ENCODE data around the gene IL6.
"Not testable (repeated sequence)": the region's sequence is repeated elsewhere in the genome, so short reads cannot be mapped to it uniquely, and the experiment has no call there.

IL6 gene

DNA sequence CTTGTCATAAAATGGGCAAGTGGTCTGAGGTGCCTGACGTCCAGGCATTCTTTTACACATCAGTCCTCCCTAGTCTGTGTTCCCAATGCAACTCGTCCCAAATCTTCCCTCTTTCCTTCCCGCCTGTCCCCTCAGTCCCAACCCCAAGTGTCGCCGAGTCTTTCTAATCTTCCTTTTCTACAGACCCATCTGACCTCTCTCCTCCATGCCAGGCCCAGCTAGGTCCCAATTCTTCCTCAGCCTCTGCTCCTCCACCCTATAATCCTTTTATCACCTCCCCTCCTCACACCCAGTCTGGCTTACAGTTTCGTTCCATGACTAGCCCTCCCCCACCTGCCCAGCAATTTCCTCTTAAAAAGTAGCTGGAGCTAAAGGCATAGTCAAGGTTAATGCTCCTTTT is 22.3 kb upstream of the IL6 start:
- not testable (repeated sequence) for DNase-seq

DNA sequence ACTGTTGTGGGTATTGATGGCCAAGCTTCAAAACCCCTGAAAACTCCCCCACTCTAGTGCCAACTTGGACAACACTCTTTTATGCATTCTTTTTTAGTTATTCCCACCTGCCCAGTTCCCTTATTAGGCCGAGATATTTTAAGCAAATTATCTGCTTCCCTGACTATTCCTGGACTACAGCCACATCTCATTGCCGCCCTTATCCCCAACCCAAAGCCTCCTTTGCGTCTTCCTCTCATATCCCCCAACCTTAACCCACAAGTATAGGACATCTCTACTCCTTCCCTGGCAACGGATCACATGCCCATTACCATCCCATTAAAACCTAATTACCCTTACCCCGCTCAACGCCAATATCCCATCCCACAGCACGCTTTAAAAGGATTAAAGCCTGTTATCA is 21.1 kb upstream of the IL6 start:
- not testable (repeated sequence) for DNase-seq

DNA sequence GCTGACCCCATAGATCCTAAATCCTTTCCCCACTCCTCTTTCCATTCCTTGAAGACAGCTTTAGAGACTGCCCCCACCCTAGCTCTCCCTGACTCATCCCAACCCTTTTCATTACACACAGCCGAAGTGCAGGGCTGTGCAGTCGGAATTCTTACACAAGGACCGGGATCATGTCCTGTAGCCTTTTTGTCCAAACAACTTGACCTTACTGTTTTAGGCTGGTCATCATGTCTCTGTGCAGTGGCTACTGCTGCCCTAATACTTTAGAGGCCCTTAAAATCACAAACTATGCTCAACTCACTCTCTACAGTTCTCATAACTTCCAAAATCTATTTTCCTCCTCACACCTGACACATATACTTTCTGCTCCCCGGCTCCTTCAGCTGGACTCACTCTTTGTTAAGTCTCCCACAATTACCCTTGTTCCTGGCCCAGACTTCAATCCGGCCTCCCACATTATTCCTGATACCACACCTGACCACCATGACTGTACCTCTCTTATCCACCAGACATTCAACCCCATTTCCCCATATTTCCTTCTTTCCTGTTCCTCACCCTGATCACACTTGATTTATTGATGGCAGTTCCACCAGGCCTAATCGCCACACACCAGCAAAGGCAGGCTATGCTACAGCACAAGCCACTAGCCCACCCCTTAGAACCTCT is 19.8 kb upstream of the IL6 start:
- DNase-seq, result not testable (repeated sequence)

DNA sequence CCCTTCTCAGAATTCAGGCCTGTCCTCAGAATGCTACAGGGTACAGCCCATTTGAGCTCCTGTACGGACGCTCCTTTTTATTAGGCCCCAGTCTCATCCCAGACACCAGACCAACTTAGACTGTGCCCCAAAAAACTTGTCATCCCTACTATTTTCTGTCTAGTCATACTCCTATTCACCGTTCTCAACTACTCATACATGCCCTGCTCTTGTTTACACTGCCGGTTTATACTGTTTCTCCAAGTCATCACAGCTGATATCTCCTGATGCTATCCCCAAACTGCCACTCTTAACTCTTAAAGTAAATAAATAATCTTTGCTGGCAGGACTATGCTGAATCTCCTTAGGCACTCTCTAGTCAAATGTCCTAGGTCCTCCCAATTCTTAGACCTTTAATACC is 18.8 kb upstream of the IL6 start:
- DNase-seq, result not testable (repeated sequence)

DNA sequence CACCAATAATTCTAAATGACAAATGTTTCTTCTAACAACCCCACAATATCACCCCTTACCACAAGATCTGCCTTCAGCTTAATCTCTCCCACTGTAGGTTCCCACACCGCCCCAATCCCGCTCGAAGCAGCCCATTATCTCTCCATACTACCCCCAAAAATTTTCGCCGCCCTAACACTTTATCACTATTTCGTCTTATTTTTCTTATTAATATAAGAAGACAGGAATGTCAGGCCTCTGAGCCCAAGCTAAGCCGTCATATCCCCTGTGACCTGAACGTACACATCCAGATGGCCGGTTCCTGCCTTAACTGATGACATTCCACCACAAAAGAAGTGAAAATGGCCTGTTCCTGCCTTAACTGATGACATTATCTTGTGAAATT is 18.3 kb upstream of the IL6 start:
- not testable (repeated sequence) for DNase-seq

DNA sequence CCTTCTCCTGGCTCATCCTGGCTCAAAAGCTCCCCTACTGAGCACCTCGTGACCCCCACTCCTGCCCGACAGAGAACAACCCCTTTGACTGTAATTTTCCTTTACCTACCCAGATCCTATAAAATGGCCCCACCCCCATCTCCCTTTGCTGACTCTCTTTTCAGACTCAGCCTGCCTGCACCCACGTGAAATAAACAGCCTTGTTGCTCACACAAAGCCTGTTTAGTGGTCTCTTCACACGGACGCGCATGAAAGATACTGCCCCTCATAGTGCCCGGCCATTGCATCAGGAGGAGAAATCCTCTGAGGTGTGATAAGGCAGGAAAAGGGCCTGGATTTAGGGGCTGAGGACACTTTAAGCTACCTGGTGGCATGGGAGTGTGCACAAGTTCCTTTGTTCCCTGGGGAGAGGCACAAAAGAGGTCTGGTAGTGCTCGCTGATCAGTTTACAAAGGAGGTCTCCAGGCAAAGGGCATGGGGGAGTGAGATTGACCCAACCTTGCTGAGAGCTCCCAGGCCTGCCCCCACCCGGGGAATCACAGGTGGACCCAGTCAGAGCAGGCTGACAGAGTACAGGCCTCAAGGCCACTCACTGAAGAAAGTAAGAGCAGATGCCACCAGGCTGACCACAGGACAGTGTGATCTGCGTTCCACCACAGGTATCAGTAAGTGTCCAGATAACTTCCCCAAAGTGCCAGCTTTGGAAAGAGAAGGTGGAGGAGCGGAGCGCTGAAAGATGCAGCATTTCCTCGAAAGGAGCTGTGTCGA is 17.8 kb upstream of the IL6 start:
- not testable (repeated sequence) for DNase-seq

DNA sequence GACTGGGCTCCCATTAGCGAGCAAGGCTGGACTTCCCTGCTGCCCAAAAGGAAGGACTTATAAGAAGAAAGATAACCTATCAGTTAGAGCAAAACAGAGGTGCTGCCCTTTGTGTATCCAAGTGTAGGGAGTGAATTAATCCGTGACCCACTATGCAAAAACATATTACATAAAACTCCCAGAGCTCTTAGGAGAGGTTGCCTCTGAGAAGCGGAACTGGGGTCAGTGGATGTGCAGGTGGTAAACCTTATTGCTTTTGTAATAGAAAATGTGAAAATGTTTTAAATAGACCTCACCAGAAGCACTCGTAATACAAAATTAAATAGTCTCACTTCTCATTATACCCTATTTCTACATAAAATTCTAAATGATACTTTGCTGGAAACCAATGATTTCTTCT is 17.1 kb upstream of the IL6 start:
- no peak for DNase-seq

DNA sequence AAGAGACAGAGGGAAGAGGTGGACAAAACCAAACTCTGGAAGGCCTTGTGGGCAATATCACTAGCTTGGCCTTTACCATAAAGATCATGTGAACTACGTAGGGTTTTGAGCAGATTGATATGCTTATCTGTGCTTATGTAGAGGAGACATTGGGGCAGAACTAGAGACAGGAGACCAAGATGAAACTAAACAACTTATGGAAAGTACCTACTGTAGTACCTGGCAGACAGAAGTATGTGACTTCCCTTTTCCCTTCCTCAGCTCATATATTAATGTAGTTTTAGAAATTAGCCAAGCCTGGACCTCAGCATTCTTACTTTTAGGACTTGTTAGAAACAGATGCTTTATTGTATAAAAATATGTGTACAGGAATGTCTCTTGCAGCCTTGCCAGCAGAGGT is 14.0 kb upstream of the IL6 start:
- no peak for DNase-seq

DNA sequence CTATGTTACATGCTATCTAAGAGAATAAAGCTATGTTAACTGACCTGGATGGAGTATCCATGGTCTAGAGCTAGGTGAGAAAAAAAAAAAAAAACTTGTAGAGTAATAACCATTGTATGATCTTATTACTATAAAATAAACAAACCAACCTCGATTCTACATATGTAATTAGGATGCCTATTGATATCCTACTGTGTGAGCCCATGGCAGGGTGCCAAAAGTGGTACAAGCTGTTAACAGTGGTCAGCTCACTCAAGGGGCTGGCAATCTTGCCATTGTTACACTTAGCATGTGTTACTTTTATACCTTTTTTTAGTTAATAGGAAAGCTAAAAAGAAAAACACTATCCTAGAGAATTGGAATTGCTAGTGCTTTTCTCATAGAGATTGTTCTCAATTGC is 13.5 kb upstream of the IL6 start:
- no peak for DNase-seq

DNA sequence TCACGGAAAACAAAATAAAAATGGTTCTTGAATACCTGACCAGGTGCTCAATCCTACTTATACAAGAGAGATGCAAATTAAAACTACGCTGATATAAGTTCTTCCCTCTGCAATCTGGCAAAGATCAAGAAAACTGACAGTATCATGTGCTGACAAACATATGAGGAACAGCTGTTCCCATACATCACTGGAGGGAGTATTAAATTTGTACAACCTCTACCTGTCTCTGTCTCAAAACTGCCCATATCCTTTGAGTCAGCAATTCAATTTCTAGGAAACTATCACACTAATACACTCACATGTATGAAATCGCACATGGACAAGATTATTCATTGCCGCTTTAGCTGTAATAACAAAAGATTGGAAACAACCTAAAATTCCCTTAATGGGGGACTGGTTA is 11.0 kb upstream of the IL6 start:
- no peak for DNase-seq

DNA sequence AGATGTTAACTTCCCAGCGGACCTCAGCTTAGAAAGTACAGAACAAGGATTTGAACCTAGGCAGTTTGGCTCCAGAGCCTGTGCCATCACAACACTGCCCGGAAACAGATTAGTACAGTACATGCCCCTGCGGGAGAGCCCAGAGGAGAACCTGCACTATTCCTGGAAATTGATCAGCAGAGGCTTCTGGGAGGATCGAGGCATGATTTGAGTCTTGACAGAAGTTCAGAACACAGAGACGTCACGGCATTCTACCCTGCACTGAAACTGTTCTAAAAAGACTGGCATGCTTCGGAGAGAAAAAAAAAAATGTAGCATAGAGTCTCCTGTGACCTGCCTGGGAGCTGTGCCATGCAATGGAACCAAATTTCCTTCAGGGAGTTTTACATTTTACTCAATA is 9.2 kb upstream of the IL6 start:
- DNase-seq, result no peak

DNA sequence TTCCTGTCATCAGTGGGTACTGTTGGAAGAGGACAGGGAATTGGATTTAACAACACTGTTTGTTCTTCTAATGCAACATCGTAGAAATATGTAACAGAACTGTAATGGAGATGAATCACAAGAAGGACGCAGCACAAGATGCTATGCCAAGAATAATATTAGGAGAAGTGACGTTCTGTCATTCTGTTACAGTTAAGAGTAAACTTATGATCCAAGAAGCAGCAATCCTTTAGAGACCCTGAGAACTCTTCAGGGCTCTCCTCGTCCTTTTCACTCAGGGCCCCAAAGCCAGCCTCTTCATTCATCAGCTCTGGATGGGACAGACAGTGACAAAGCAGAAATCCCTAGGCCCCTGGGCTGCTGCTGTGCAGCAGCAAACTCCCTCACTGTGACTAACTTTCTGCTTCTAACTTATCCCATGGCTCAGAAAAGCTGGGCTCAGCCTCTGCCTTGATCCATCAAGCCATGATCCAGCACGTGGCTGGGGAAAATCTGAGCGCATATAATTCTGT is 8.7 kb upstream of the IL6 start:
- no peak for DNase-seq

DNA sequence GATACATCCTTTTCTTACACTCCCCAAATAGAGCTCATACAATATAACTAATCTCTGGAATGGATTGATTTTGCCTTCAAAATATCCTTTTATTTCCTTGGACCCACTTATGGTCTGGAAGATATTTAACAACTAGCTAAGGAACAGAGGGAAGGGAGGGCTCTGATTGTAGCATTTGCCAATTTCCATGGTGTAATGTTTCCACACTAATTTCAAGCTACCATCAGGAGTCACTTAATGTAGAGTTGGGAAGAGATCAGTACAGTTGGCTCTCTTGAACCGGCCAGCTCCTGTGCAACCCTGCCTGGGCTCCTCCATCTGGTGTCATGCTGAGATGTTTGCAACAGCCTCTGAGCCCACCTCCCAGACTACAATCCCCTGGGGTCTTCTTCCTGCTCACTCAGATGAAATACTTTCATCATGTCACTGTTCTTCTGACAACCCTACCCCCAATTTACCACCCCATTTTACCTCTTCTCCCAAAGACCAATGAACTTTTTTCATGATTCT is 8.0 kb upstream of the IL6 start:
- no peak for DNase-seq

DNA sequence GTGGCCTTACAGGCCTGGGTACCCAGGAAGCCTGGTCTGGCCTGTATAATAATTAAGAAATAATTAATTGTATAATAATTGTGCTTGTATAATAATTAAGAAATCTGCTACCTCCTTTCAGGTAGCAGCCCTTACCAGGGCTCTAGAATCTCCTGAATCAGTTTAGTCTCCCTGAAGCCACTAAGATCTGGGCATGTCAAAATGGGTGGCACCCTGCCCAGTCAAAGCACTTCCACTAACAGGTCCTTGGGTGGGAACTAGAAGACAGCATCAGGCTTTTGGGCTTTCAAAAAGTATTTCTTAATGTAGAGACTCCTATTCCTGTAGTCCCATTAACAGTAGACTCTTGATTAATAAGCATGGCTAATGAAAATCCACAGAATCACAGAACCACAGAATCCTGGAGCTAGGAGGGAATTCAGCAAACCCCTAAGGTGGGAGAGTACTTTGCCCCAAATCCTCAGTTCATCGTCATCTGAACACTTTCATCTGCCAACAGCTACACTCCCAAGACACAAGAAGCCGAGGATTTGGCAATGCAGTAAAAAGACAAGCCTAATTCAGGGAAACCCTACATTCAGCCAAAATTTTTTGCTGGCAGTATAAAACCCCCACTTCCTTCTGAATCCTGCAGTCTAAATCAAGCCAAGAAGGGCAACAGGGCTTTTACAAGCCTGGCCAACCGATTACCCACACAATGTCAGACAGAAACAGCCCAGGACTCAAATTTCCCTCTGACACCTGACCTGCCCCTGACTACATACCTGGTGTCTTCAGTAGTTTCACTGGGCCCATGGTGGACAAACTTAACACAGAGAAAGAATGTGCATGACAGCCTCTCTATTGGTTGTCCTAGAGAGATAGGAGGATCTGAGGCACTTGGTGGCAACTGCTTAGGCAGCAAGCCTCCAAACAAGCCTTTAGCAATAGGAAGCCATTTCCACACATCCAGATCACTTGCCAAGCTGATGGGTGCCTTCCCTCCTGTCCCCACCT is 5.9 kb upstream of the IL6 start:
- no peak for DNase-seq

DNA sequence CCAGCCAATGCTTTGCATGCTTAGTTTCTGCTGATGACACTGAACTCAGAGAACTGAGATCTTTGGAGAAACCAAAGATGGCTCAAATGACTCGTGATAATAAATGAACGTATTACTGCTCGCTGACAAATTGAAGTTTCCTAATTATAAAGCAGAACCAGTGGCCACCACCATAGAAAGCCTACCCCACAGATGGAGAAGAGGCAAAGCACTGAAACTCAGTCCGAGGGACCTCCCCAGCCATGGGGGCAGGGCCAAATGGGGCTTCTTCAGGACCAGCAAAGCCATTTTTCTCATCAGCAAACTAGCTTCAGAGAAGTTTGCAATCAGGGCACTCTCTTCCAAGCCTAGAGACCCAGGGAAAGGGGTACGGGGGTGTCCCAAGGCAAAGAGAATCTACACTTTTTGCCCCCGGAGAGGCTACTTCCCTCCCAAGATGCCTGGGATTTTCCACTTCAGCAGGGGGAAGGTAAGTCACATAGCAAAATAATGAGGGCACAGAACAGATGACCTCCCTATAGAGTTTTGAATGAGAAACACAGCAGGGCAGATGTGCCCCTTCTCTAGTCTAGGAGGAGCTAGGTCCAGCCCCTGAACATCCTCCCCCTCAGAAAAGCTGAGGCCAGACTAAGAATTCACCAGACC is 4.3 kb upstream of the IL6 start:
- no peak for DNase-seq

DNA sequence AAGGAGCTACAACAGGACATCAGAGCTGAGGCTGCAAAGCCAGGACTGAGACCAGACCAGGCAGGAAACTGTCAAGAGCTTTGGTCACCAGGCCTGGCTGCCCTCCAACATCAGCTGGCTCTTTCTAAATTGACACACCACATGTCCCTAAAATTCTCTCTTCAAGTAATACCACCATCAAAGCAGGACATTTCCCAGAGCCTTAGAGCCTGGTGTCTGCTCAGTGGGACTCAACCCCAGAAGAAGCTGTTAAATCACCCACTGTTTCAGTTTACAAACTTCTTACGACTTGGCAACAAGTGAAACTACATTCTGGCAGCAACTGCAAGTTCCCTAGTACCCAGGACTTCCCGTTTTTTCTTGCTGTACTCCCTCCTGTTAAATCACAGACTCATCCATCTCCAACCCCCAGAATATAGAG is 3.8 kb upstream of the IL6 start:
- DNase-seq, result no peak

DNA sequence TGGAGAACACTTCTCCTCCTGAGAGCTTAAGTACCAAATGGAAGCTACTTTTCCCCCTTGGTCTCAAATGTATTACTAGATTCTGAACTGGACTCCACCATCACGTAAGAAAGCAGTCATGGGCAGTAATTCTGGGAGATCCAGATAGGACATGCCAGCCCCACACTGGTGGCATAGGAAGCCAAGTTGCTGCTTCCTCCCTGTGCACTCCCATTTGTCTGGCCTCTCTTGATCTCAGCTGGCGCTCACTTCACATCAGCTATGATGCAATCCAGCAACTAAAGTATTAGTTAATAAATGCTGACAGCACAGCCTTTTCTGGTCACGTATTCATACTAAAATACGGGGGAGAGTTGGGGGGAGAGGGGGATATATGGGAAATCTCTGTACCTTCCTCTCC is 3.4 kb upstream of the IL6 start:
- DNase-seq, result no peak

DNA sequence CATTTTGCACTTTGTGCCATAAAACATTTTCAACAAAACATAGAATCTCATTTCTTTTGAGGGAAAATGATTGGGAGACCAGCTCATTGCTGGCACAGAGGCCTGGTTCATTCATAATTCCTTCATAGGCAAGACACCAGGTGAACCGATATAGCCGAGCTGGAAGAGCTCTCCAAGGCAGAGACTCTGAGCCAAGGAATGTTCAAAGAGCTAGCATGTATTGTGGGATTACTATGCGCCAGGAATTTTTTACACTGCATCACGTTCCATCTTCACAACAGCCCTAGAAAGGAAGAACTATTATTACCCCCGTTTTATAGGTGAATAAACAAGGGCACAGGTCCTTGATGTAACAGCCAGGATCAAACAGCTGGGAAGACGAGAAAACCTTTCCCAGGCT is 2.1 kb upstream of the IL6 start:
- no peak for DNase-seq

DNA sequence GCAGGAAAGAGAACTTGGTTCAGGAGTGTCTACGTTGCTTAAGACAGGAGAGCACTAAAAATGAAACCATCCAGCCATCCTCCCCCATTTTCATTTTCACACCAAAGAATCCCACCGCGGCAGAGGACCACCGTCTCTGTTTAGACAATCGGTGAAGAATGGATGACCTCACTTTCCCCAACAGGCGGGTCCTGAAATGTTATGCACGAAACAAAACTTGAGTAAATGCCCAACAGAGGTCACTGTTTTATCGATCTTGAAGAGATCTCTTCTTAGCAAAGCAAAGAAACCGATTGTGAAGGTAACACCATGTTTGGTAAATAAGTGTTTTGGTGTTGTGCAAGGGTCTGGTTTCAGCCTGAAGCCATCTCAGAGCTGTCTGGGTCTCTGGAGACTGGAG is 1.4 kb upstream of the IL6 start:
- no peak for DNase-seq

DNA sequence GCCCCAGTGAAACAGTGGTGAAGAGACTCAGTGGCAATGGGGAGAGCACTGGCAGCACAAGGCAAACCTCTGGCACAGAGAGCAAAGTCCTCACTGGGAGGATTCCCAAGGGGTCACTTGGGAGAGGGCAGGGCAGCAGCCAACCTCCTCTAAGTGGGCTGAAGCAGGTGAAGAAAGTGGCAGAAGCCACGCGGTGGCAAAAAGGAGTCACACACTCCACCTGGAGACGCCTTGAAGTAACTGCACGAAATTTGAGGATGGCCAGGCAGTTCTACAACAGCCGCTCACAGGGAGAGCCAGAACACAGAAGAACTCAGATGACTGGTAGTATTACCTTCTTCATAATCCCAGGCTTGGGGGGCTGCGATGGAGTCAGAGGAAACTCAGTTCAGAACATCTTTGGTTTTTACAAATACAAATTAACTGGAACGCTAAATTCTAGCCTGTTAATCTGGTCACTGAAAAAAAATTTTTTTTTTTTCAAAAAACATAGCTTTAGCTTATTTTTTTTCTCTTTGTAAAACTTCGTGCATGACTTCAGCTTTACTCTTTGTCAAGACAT is 574 bp upstream of the IL6 start:
- DNase-seq, result peak; percentile 7

DNA sequence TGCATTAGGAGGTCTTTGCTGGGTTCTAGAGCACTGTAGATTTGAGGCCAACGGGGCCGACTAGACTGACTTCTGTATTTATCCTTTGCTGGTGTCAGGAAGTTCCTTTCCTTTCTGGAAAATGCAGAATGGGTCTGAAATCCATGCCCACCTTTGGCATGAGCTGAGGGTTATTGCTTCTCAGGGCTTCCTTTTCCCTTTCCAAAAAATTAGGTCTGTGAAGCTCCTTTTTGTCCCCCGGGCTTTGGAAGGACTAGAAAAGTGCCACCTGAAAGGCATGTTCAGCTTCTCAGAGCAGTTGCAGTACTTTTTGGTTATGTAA is 675 bp downstream of the IL6 start:
- DNase-seq, result no peak

DNA sequence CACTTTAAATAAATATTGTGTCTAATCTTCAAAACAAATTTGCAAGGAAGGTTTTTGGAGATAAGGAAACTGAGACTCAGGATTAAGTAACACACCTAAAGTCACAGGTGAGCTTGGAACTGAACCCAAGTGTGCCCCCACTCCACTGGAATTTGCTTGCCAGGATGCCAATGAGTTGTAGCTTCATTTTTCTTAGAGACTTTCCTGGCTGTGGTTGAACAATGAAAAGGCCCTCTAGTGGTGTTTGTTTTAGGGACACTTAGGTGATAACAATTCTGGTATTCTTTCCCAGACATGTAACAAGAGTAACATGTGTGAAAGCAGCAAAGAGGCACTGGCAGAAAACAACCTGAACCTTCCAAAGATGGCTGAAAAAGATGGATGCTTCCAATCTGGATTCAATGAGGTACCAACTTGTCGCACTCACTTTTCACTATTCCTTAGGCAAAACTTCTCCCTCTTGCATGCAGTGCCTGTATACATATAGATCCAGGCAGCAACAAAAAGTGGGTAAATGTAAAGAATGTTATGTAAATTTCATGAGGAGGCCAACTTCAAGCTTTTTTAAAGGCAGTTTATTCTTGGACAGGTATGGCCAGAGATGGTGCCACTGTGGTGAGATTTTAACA is 1.5 kb downstream of the IL6 start:
- DNase-seq, result no peak
